Liver (tissue), 2 donors: ENCODE results near the gene DLL1.

Experiments used
- EGR1 ChIP-seq, 2 donors: IDR thresholded peaks; 2 replicates each; pipeline ENCODE4 v1.6.1; 2016 to 2018; ENCODE audit warnings: antibody characterized with exemption in 2 of 2, low read depth in 2 of 2
- HNF4G ChIP-seq: IDR thresholded peaks from 2 replicates; pipeline ENCODE4 v1.6.1; 2016; ENCODE audit warnings: antibody characterized with exemption
- REST ChIP-seq: IDR thresholded peaks from 2 replicates; pipeline ENCODE4 v1.6.1; 2016; ENCODE audit warnings: antibody characterized with exemption, mild to moderate bottlenecking
- donor health status: healthy.

- TF ChIP-seq REST: no peak
- no peak for TF ChIP-seq EGR1 (IDR thresholded peaks at IDR 0.05; ENCODE audit: low read depth in 2 of 2)
- no peak for TF ChIP-seq HNF4G
These were observed 6.6 kb downstream of the DLL1 start for GRCh38 chr6:170284126-170284773.
